ENCODE data around the gene COL4A3. TPM values are rescaled to one million over a fixed set of nuclear protein-coding genes. Genes with fewer than 3 reads are reported as not detected.

The COL4A3 gene
- total and polyA plus RNA-seq, 9 of the 15 experiments (the other 6 are each of a cell fraction or from before 2014, with no cell fraction given), result not detected

- FAIRE-seq (no peak), DNase-seq (ENCODE audit: extremely low read depth in 1 of 4, low spot score in 3 of 4) (no peak), ATAC-seq (no peak)
- in situ Hi-C loops (cut with MboI) (no loop called here), intact Hi-C loops (cut with micrococcal nuclease) (no loop called here)
- Histone ChIP-seq H3K79me2 (ENCODE audit: control insufficient read depth, insufficient read depth, low read length) (no peaks in the 10 kb centered on the region), H2AFZ (ENCODE audit: low read depth, low read length) (no peak overlapping the region), H3K27ac (ENCODE audit: extremely low read depth, low read depth, low read length) (no peak overlapping the region), H3K27me3 (ENCODE audit: control insufficient read depth in 2 of 2, insufficient read depth in 2 of 2, low read length in 2 of 2) (peaks cover 0 to 5% of the 10 kb centered on the region in 2 experiments; a peak in 2 of 5 replicates), H3K9ac (ENCODE audit: insufficient read depth in 1 of 2, low read depth in 2 of 2, low read length in 2 of 2) (no peak overlapping the region), H3K4me3 (no peak overlapping the region), H3K4me2 (ENCODE audit: insufficient read depth, low read length) (no peak overlapping the region), H4K20me1 (replicated peaks; ENCODE audit: control insufficient read depth, insufficient read depth, low read length) (no peaks in the 10 kb centered on the region), H3K9me1 (ENCODE audit: control insufficient read depth, insufficient read depth, low read length) (no peaks in the 10 kb centered on the region), H3K4me1 (replicated peaks in 1 of 2; ENCODE audit: control insufficient read depth in 2 of 2, insufficient read depth in 2 of 2, low read length in 2 of 2) (no peaks in the 10 kb centered on the region), H3K36me3 (ENCODE audit: control insufficient read depth, insufficient read depth, low read length) (no peaks in the 10 kb centered on the region), H3K9me3 (replicated peaks; ENCODE audit: control insufficient read depth, insufficient read depth, low read depth, low read length) (no peaks in the 10 kb centered on the region)
- ChIA-PET CTCF (ENCODE audit: low intra/inter-chr PET ratio) (interaction anchor here (0.6 kb wide), 1 partner anchor 1705 kb away, joined by 3 read pairs; no protein-coding TSS in a partner anchor), POLR2A (no interaction called here)
- no TSS peak for BruUV-seq (replicated peaks)
- WGBS (ENCODE audit: insufficient coverage, low coverage, missing lambda C conversion rate), result 3% methylated on average over 6 of the region's 10 CpGs
- no peak for TF ChIP-seq ZNF23 (CRISPR knock-in tag; IDR thresholded peaks at IDR 0.05)
- TF ChIP-seq SFPQ (IDR thresholded peaks at IDR 0.05; ENCODE audit: low read depth, low read length), result no peak
- TF ChIP-seq ATF3 (IDR thresholded peaks at IDR 0.05), result no peak
- TF ChIP-seq ATF3 (CRISPR knock-in tag; conservative IDR thresholded peaks at IDR 0.05), result no peak
- TF ChIP-seq KDM5B (IDR thresholded peaks at IDR 0.05; ENCODE audit: insufficient replicate concordance, low read depth, low read length), result no peak
- TF ChIP-seq CREB3 (tag; conservative IDR thresholded peaks at IDR 0.05; ENCODE audit: low read depth), result no peak
- no peak for TF ChIP-seq MED1 (CRISPR knock-in tag; IDR thresholded peaks at IDR 0.05; ENCODE audit: borderline replicate concordance)
- TF ChIP-seq NFE2 (IDR thresholded peaks at IDR 0.05; ENCODE audit: low read depth), result no peak
- TF ChIP-seq NONO (IDR thresholded peaks at IDR 0.05; ENCODE audit: low read depth in 2 of 2, low read length in 1 of 2), result no peak
- no peak for TF ChIP-seq NCOA4 (IDR thresholded peaks at IDR 0.05; ENCODE audit: partially characterized antibody)
- no peak for TF ChIP-seq RBM15 (IDR thresholded peaks at IDR 0.05; ENCODE audit: insufficient read depth, low read length)
- TF ChIP-seq ZKSCAN1 (IDR thresholded peaks at IDR 0.05; ENCODE audit: low read depth, low read length), result no peak
- TF ChIP-seq HDGF (IDR thresholded peaks at IDR 0.05), result no peak
- no peak for TF ChIP-seq DDX20 (tag; IDR thresholded peaks at IDR 0.05; ENCODE audit: low read depth)
- no peak for TF ChIP-seq ZBTB33 (CRISPR knock-in tag; IDR thresholded peaks at IDR 0.05)
Measured at GRCh38 chr2:227267410-227268115, 103.1 kb downstream of the COL4A3 start.

Measured in K562 (cell line).